GM12878 (cell line): Measurements from ENCODE around the gene TRRAP. TPM values are rescaled to one million over a fixed set of nuclear protein-coding genes. Genes with fewer than 3 reads are reported as not detected.

Source experiments
- ATAC-seq: fragments of 200-7000 bp; cut with Tn5 transposase; 3 replicates; pipeline ENCODE4 v1.9.1; 2020; ENCODE audit warnings: mild to moderate bottlenecking, moderate library complexity
- BruUV-seq: library from RNA; stranded (reverse); fragments of 400-500 nt; replicated peaks from 2 replicates; lab custom pipeline; 2021; lab: Mats Ljungman, UMichigan
- CTCF ChIA-PET: fragments of 300-600 bp; sonication (Branson Sonifier 250); formaldehyde crosslinking; extraction: SDS; loops from one replicate; lab custom pipeline; 2021; ENCODE audit warnings: inconsistent platforms; lab: Yijun Ruan, JAX
- POLR2A ChIA-PET: fragments of 350-600 bp; formaldehyde crosslinking; extraction: SDS; loops from one replicate; lab custom pipeline; 2021; ENCODE audit warnings: inconsistent platforms; lab: Charles Lee
- RAD21 ChIA-PET: fragments of 300-600 bp; sonication (Branson Sonifier 250); formaldehyde crosslinking; loops from one replicate; lab custom pipeline; 2023; ENCODE audit warnings: antibody characterized with exemption; ENCODE audit not compliant: unreplicated experiment; lab: Charles Lee
- SMC1A ChIA-PET: fragments of 300-600 bp; sonication (Branson Sonifier 250); formaldehyde crosslinking; loops from one replicate; lab custom pipeline; 2023; ENCODE audit not compliant: unreplicated experiment, uncharacterized antibody; lab: Charles Lee
- DNase-seq: peaks from one replicate; pipeline ENCODE4 v3.0.0-alpha.2; 2011; ENCODE audit warnings: low read depth, low spot score
- FAIRE-seq: peaks from 3 replicates; lab custom pipeline; 2011; peaks lifted over from hg19 to GRCh38; lab: Jason Lieb, UNC
- H2AFZ ChIP-seq: 2 replicates; pipeline ENCODE4 v1.6.0; 2011; ENCODE audit warnings: low read depth, low read length, control low read depth; ENCODE audit not compliant: control insufficient read depth
- H3K27ac ChIP-seq: 2 replicates; pipeline ENCODE4 v1.5.1; 2011; ENCODE audit warnings: control low read depth; ENCODE audit not compliant: control insufficient read depth, insufficient read depth
- H3K27me3 ChIP-seq, 2 experiments: replicated peaks in 1 of 2; 2 replicates each; pipeline versions ENCODE4 v1.6.0 to v1.6.1; 2011; ENCODE audit warnings: low read length in 1 of 2; ENCODE audit not compliant: control insufficient read depth in 2 of 2, insufficient read depth in 2 of 2
- H3K36me3 ChIP-seq, 2 experiments: 2 replicates each; pipeline ENCODE4 v1.5.1; 2011; ENCODE audit warnings: low read length in 1 of 2; ENCODE audit not compliant: control insufficient read depth in 2 of 2, insufficient read depth in 2 of 2
- H3K4me1 ChIP-seq: 2 replicates; pipeline ENCODE4 v1.6.1; 2011; ENCODE audit warnings: mild to moderate bottlenecking, low read length, moderate library complexity, mixed read lengths; ENCODE audit not compliant: control insufficient read depth, insufficient read depth
- H3K4me2 ChIP-seq: 2 replicates; pipeline ENCODE4 v1.6.0; 2011; ENCODE audit warnings: control low read depth; ENCODE audit not compliant: control insufficient read depth, insufficient read depth
- H3K4me3 ChIP-seq: fragments of 200-600 bp; sonication (generic); 2 replicates; pipeline ENCODE4 v1.5.1; 2016
- H3K79me2 ChIP-seq: 2 replicates; pipeline ENCODE4 v1.6.0; 2011; ENCODE audit warnings: low read length; ENCODE audit not compliant: control insufficient read depth, insufficient read depth
- H3K9ac ChIP-seq: 2 replicates; pipeline ENCODE4 v1.8.0; 2011; ENCODE audit warnings: low read length, control low read depth, mixed read lengths; ENCODE audit not compliant: control insufficient read depth, insufficient read depth
- H3K9me3 ChIP-seq: replicated peaks from 3 replicates; pipeline ENCODE4 v1.5.1; 2011; ENCODE audit warnings: mild to moderate bottlenecking, low read length; ENCODE audit not compliant: control insufficient read depth, insufficient read depth
- H4K20me1 ChIP-seq: 2 replicates; pipeline ENCODE4 v1.6.0; 2011; ENCODE audit not compliant: control insufficient read depth, insufficient read depth
- ATF7 ChIP-seq: fragments of 450-650 bp; IDR thresholded peaks from 2 replicates; pipeline ENCODE4 v1.6.1; 2016; ENCODE audit warnings: low read depth, mild to moderate bottlenecking
- CEBPB ChIP-seq, 2 experiments: fragments of 150-350 bp in 1 of 2; IDR thresholded peaks; 2 replicates each; pipeline ENCODE4 v1.6.1; 2012 to 2014; ENCODE audit warnings: low read depth in 2 of 2, low read length in 2 of 2, borderline replicate concordance in 1 of 2, inconsistent platforms in 1 of 2
- FOXM1 ChIP-seq: IDR thresholded peaks from 2 replicates; pipeline ENCODE4 v1.6.1; 2012; ENCODE audit warnings: low read depth, mild to moderate bottlenecking, inconsistent platforms, low read length, moderate library complexity
- KDM1A ChIP-seq: fragments of 200-600 bp; sonication (generic); IDR thresholded peaks from 2 replicates; pipeline ENCODE4 v1.6.1; 2016; ENCODE audit warnings: borderline replicate concordance
- MEF2A ChIP-seq: IDR thresholded peaks from 2 replicates; pipeline ENCODE4 v1.6.1; 2011; ENCODE audit warnings: low read depth, mild to moderate bottlenecking, low read length, moderate library complexity; ENCODE audit not compliant: insufficient read depth
- SMAD1 ChIP-seq: fragments of 450-650 bp; IDR thresholded peaks from 2 replicates; pipeline ENCODE4 v1.6.1; 2018; ENCODE audit warnings: mild to moderate bottlenecking, low read depth; ENCODE audit not compliant: partially characterized antibody
- TAF1 ChIP-seq: IDR thresholded peaks from 2 replicates; pipeline ENCODE4 v1.6.1; 2011; ENCODE audit warnings: mild to moderate bottlenecking, low read depth, low read length, borderline replicate concordance
- whole genome bisulfite sequencing: methylation state at CpG from one replicate; pipeline ENCODE4 v1.1.6; 2016; ENCODE audit warnings: low lambda C conversion rate; ENCODE audit not compliant: insufficient replicate concordance, insufficient coverage; ENCODE audit errors: missing lambda C conversion rate; 5-methylcytosine and 5-hydroxymethylcytosine counted together
- in situ Hi-C: fragments of 300-500 bp; cut with MboI; formaldehyde crosslinking; loops from 9 replicates; pipeline ENCODE4 v1.14.3; 2018; ENCODE audit warnings: mixed read lengths
- intact Hi-C: fragments of 100-400 bp; cut with micrococcal nuclease; formaldehyde crosslinking; loops from one replicate; pipeline ENCODE4 v1.14.2; 2022; ENCODE audit not compliant: unreplicated experiment
- polyA plus RNA-seq, 11 experiments: library from polyadenylated mRNA; depleted of rRNA in 4 of 11; unstranded in 6 of 11; stranded (reverse) in 5 of 11; fragments of >200 nt; fragmentation: Nextera tagmentation in 4 of 11; fragmentation: Illumina TruSeq in 1 of 11; extraction: Ambion mirVana in 4 of 11; extraction: Trizol in 1 of 11; gene quantifications; 1 replicate in 1 of 11; 2 replicates in 10 of 11; pipeline versions ENCODE4 v1.2.1 to v1.2.3, GENCODE V29; 2011 to 2016; ENCODE audit warnings: inconsistent platforms in 2 of 11, missing spikeins in 2 of 11, low read depth in 1 of 11
- total RNA-seq, 4 experiments: library from RNA; depleted of rRNA in 3 of 4; stranded (reverse); fragments of >200 nt in 3 of 4; fragmentation: Illumina TruSeq in 1 of 4; extraction: Trizol in 1 of 4; gene quantifications; 2 replicates each; pipeline versions ENCODE4 v1.2.1 to v1.2.3, GENCODE V29; 2013 to 2021
- TF ChIP-seq, protein P1 (sequence below): fragments of 450-650 bp; IDR thresholded peaks from 2 replicates; pipeline ENCODE4 v1.6.1; 2014; ENCODE audit warnings: mild to moderate bottlenecking
- TF ChIP-seq, protein P2 (sequence below): fragments of 450-650 bp; IDR thresholded peaks from 2 replicates; pipeline ENCODE4 v1.6.1; 2017; ENCODE audit warnings: borderline replicate concordance

The TRRAP gene
- total and polyA plus RNA-seq, 10 of the 15 experiments (the other 5 are each of a cell fraction or from before 2014, with no cell fraction given), result 1.1 to 39.3 (median 8.5) TPM

DNA sequence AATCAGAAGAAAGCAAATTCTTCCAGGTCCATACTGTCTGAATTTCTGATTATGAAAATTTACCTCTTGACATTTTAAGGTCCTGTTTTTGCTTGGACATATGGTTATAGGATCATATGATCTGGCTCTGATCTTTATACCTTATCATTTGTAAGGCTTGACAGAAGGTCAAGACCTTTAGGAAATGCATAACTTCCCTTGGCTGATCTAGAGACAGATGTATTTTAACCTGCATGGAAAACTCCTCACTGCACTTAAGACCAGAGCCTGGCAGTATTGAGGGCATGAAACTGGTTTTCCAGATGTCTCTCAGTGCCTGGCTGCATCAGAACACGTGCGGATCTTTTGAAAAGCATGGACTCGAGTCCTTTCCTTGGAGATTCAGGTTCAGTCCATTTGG is 55.9 kb downstream of the TRRAP start:
- H3K27ac ChIP-seq, result no peak overlapping the region
- ATAC-seq, result no peak
- H4K20me1 ChIP-seq, result no peaks in the 10 kb centered on the region
- ChIA-PET SMC1A (no interaction called here), RAD21 (no interaction called here), CTCF (no interaction called here), POLR2A (no interaction called here)
- H3K36me3 ChIP-seq, result peaks cover 22 to 40% of the 10 kb centered on the region in 2 experiments
- TF ChIP-seq FOXM1, result no peak
- no peak for TF ChIP-seq TAF1
- no peak for TF ChIP-seq SMAD1
- no peak for TF ChIP-seq CEBPB (IDR thresholded peaks at IDR 0.05; ENCODE audit: borderline replicate concordance in 1 of 2, low read depth in 2 of 2, low read length in 2 of 2)
- no peak for TF ChIP-seq KDM1A
- TF ChIP-seq, protein P1, sequence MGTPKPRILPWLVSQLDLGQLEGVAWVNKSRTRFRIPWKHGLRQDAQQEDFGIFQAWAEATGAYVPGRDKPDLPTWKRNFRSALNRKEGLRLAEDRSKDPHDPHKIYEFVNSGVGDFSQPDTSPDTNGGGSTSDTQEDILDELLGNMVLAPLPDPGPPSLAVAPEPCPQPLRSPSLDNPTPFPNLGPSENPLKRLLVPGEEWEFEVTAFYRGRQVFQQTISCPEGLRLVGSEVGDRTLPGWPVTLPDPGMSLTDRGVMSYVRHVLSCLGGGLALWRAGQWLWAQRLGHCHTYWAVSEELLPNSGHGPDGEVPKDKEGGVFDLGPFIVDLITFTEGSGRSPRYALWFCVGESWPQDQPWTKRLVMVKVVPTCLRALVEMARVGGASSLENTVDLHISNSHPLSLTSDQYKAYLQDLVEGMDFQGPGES, result no peak
- no peak overlapping the region for H2AFZ ChIP-seq
- H3K4me1 ChIP-seq, result peaks cover 6% of the 10 kb centered on the region
- BruUV-seq, result no TSS peak
- peaks cover 9% of the 10 kb centered on the region for H3K79me2 ChIP-seq
- WGBS, result 100% methylated on average over 3 of the region's 3 CpGs
- no peaks in the 10 kb centered on the region for H3K9me3 ChIP-seq
- H3K9ac ChIP-seq, result no peak overlapping the region
- DNase-seq, result no peak
- no peaks in the 10 kb centered on the region for H3K27me3 ChIP-seq
- FAIRE-seq, result no peak
- no peak overlapping the region for H3K4me3 ChIP-seq
- intact Hi-C loops (no loop called here), in situ Hi-C loops (no loop called here)
- H3K4me2 ChIP-seq, result no peak overlapping the region

DNA sequence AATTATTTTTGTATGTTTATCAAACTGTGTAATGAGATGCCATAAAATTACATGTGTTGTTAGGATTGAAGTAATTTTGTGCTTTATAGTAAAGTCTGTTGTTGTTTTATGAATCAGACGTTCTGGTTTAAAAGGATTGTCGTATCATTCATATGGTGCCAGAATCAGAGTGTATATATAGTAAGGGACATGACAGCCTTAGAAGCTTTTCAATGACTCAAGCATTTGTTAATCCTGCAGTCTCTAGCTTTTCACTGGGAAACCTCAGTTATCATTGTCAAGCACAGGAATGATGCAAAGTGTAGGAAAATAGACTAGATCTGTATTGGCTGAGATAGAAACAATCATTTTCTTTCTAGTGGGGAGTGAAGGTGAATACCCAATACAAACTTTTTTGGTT is 57.5 kb downstream of the TRRAP start:
- 94% methylated on average over 2 of the region's 2 CpGs for WGBS

More for the DNA sequence above, 57.5 kb downstream of the TRRAP start:
- no peak overlapping the region for H2AFZ ChIP-seq
- FAIRE-seq (no peak), DNase-seq (no peak), ATAC-seq (no peak)
- no peak overlapping the region for H3K9ac ChIP-seq
- peaks cover 19 to 40% of the 10 kb centered on the region in 2 experiments for H3K36me3 ChIP-seq
- no peaks in the 10 kb centered on the region; the same call in none of the 2 replicates for H3K4me1 ChIP-seq
- H4K20me1 ChIP-seq, result no peaks in the 10 kb centered on the region
- no peak overlapping the region for H3K4me2 ChIP-seq
- in situ Hi-C loops (no loop called here), intact Hi-C loops (no loop called here)
- peaks cover 9% of the 10 kb centered on the region for H3K79me2 ChIP-seq
- ChIA-PET SMC1A (interaction anchor here (1.3 kb wide), 1 partner anchor 11 kb away, joined by 3 read pairs; no protein-coding TSS in a partner anchor), POLR2A (no interaction called here), CTCF (no interaction called here), RAD21 (no interaction called here)
- no peaks in the 10 kb centered on the region for H3K9me3 ChIP-seq
- TF ChIP-seq, protein P2, sequence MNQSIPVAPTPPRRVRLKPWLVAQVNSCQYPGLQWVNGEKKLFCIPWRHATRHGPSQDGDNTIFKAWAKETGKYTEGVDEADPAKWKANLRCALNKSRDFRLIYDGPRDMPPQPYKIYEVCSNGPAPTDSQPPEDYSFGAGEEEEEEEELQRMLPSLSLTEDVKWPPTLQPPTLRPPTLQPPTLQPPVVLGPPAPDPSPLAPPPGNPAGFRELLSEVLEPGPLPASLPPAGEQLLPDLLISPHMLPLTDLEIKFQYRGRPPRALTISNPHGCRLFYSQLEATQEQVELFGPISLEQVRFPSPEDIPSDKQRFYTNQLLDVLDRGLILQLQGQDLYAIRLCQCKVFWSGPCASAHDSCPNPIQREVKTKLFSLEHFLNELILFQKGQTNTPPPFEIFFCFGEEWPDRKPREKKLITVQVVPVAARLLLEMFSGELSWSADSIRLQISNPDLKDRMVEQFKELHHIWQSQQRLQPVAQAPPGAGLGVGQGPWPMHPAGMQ, result no peak
- TF ChIP-seq ATF7, result no peak
- no peak for TF ChIP-seq MEF2A
- BruUV-seq, result no TSS peak
- H3K27me3 ChIP-seq, result no peaks in the 10 kb centered on the region
- H3K27ac ChIP-seq, result no peak overlapping the region
- H3K4me3 ChIP-seq, result no peak overlapping the region
